Epidermal melanocyte (primary cell): Measurements from ENCODE around the gene TBC1D3B.
"Not testable (repeated sequence)": the region's sequence is repeated elsewhere in the genome, so short reads cannot be mapped to it uniquely, and the experiment has no call there.

Experiments
- DNase-seq: peaks from one replicate; pipeline ENCODE4 v3.0.0; 2011; ENCODE audit warnings: low spot score; ENCODE audit not compliant: insufficient read length

The TBC1D3B gene

GRCh38 chr17:36129616-36130015, 46.8 kb downstream of the TBC1D3B start:
- no peak for DNase-seq

GRCh38 chr17:36128411-36128978, 47.9 kb downstream of the TBC1D3B start:
- no peak for DNase-seq

- no peak for DNase-seq
Measured at GRCh38 chr17:36127911-36128310, 48.5 kb downstream of the TBC1D3B start.

GRCh38 chr17:36127199-36127893, 49.1 kb downstream of the TBC1D3B start:
- DNase-seq: no peak

- DNase-seq: no peak
Measured at GRCh38 chr17:36124879-36125824, 51.3 kb downstream of the TBC1D3B start.

- no peak for DNase-seq
Measured at GRCh38 chr17:36123431-36123830, 53.0 kb downstream of the TBC1D3B start.

- DNase-seq: not testable (repeated sequence)
Measured at GRCh38 chr17:36121099-36121498, 55.3 kb downstream of the TBC1D3B start.

GRCh38 chr17:36120221-36120620, 56.2 kb downstream of the TBC1D3B start:
- no peak for DNase-seq

GRCh38 chr17:36118477-36119353, 57.7 kb downstream of the TBC1D3B start:
- DNase-seq: no peak

GRCh38 chr17:36117505-36118382, 58.7 kb downstream of the TBC1D3B start:
- no peak for DNase-seq
